Renal cortical epithelial cell (primary cell): ENCODE results near the gene FHAD1. TPM values are rescaled to one million over a fixed set of nuclear protein-coding genes. Genes with fewer than 3 reads are reported as not detected.
A peak's percentile ranks its signal among the peaks of the same experiment; 100 is the strongest.

ENCODE experiments used
- DNase-seq: peaks from one replicate; pipeline ENCODE4 v3.0.0-alpha.2; 2011; ENCODE audit warnings: low read depth
- total RNA-seq: library from RNA; depleted of rRNA; stranded (reverse); fragments of >200 nt; gene quantifications from 2 replicates; pipeline ENCODE4 v1.2.3, GENCODE V29; 2014

The FHAD1 gene
- total RNA-seq, 1 donor from 2014 or later, result 1.3 TPM

DNA sequence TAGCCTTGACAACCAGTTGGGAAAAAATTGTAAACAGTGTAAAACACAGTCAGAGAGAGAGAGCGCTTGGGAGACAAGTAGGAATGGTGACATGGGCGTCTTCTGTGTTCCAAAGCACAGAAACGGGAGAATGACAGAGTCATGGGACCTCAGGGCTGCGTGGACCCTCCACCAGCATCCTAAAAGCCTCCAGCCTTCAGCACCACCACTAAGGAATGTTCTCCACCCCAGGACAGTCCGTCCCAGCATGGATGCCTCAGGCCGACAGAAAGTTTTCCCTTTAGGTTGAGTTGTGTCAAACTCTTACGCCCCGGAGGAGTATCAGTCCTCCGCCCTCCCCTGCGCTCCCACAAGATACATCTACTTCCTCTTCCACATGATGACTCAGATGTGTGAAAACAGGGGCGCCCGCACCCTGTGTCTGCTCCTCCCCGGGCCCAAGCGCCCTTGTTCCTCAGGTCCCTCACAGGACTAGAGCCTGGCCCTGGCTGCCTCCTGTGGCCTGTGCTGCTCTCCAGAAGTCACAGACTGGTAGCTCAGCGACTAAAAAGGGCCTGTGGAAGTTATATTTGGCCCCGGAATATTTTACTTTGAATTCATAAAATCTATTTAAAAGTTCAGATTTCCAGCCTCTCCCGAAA lies 98.8 kb downstream of the FHAD1 start:
- DNase-seq, result no peak

DNA sequence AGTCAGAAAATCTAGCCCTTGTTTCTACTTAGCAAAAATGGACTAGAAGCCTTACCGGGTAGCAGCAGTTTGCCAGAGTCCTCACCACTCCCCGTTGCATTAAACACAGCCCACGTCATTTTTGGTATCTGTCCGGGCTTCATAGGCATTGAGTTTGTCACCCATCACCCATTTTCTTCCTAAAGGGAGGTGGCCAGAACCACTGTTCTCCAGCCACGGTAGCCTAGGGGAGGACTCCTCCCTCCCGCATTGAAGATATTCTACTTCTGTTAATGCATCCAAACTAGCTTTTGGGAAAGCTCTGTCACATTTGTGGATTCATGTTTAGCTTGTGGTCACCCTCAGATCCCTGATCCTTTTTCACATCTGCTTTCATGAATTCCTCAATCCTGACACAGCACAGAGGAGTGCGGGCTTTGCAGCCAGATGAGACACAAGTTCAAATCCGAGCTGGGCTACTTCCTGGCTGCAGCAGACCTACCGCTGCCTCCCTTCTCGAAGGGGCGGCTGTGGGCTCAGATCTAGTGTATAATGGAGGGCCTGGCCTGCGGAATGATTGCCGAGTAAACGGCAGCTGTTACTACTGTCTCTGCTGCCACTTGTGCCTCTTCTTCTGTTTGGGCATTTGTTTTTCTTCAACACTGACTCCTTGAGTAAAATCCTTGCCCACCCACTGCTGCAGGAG lies 99.5 kb downstream of the FHAD1 start:
- no peak for DNase-seq

DNA sequence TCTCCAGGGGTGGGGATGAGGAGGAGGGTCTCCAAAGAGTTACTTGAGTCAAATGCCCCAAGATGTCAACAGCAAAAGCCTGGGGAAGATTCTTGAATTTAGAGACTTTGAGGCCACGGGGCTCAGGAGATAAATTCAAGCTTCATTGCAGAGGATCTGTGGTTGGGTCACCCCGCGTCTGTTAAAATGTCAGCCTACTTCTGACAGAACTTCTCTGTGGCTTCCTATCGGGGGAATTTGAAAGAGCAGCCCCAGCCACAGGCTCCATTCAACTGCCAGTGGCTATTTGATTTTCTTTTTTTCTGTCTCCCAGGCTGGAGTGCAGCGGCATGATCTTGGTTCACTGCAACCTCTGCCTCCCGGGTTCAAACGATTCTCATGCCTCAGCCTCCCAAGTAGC lies 100.2 kb downstream of the FHAD1 start:
- DNase-seq, result no peak

DNA sequence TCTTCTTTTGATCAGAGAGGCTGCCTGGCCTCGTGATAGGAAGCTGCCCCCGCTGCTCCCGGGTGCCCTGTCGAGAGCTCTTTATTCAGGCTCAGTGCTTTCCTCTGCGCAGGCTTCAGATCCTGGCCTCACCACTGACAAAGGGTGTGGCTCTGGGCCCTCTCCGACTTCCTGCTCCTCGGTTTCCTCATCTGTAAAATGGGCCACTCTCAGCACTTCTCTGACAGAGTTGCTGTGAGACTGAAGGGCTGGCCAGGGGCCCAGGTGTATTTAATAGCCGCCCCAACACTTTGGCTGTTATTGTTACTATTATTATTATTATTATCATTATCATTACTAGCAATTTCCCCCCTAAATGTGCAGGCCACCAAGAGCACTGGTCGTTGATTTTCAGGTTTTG lies 101.6 kb downstream of the FHAD1 start:
- no peak for DNase-seq

DNA sequence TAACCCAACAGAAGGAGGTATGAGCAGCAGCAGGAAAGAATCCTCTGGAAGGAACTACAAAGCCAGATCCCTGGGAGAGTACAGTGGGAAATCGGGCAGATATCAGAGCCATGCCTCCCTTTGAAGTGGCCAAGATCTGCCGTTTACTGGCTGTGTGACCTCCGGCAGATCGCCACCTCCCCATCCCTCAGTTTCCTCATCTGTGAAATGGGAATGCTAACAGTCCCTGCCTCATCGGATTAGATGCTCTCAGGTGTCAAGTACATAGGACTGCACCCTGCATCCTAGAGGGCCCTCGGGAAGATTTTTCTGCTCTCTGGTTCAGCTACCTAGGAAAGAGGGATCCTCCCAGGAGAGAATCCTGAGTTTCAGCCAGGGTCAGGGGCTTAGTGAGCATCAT lies 102.1 kb downstream of the FHAD1 start:
- DNase-seq, result no peak

DNA sequence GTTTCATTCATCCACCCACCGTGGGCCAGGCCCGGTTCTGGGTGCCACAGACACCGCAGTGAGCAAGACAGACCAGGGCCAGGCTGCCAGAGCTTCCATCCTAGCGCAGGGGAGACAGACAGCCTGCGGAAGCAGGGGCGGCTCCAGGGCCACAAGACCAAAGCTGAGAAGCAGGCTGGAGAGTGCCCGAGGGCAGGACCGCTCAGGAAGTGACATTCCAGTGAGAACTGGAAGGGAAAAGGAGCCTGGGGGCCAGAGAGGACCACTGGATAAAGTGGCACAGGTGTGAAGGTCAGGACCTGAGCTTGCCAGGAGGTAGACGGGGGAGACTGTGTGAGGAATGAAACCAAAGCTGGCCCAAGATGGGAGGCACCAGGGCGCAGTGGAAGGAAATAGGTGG lies 103.1 kb downstream of the FHAD1 start:
- DNase-seq, result no peak

DNA sequence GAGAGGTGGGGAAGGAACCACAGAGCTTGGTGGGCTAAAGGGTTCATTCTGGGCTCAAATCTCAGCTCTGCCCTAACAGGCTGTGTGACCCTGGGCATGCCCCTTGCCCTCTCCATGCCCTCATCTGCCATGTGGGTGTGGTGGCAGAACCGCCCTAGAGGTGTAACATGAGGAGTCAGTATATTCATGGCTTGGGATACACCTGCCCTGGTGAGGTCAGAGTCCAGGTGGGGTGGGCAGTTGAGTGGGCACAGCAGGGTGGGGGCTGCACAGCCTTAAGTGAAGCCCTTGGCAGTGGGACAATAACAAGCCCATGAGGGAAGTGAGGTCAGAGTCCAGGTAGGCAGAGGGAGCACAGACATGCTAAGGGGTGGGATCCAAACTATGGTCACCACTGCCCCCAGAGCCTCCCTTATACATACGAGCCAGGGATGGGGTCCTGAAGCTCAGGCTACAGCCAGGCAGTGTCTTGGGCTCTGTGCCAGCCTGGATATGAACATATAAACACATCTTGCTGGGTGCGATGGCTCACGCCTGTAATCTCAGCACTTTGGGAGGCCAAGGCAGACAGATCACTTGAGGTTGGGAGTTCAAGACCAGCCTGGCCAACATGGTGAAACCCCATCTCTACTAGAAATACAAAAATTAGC lies 103.7 kb downstream of the FHAD1 start:
- DNase-seq, result no peak

DNA sequence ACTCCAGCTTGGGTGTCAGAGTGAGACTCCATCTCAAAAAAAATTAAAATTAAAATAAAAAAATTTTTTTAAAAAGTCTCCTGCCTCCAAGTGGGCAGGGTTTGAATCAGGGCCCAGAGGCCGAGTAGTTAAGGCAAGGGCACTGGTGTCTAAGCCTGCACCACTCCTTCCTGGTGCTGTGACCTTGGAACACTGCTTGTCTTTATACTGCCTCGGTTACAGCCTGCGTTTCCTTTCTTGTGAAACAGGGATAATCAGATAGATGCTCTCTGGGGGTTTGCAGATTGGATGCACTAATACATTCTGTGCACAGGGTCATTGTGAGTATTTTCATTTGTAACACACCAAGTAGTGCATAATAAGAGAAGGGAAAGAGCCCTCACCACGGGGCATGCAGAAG lies 104.3 kb downstream of the FHAD1 start:
- DNase-seq, result no peak

DNA sequence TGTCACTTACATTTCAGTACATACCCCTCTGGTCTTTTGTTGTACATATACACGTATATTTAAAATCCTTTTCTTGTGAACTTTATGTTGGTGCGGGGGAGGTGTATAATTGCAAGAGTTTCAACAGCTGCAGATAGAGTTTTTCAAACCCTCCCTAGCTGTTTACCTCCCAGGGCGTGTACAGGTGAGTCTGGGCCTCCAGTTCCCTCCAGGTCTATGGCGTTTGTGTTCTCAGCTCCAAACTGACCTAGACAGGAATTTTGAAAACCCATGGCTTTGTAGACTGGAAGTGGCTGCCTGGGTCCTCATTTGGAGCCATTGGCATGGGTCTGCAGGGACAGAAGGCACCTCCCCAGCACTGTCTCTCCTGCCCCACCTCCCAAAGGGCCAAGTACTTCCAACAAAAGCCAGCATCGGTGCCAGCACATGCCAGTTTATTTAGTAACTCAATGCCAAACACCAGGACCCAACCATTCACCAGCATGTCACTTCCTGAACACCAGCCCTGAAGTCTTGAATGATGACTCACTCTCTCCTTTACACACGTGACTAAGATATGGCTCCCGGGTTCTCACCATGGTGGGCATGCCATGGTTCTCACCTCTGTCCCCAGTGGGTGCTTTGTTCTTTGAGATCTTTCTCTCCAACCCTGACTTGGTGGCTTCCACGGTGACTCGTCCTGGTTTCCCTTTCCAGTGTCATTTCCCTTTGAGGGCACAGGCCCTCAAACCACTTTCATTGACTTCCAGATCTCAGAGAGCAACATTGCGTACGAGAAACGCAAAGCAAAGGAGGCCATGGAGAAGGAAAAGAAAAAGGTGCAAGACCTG lies 105.3 kb downstream of the FHAD1 start:
- peak; percentile 94 for DNase-seq

DNA sequence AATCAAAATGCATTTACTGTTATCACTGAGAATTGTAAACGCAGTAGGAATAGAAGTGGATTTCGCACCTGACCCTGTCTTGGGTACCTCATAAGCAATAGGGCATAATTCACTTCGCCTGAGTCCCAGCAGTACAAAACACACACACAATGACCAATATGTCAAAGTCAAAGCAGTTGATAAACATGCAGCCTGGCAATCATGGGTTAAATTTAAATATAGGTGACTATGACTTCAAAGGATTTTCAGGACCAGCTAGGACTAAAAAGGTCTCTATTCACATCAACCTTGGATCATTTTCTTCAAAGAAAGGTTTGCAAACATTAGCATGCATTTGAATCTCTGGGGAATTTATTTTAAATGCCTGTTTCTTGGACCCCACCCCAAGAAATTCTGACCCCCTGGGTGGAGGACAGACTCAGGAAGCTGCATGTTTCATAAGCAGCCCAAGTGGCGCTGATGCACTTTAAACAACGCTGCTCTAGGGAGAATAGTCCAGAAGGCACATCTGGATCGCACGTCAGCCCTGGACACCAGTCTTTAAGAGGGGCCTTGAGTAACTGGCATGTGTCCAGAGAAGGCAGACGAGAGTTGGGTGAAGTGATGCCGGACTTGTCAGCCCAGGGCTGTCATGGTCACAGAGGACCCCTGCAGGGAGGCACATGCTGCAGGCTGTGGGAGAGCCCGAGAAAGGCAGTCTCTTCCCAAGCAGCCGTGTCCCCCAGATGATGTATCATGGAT lies 107.0 kb downstream of the FHAD1 start:
- DNase-seq, result no peak

DNA sequence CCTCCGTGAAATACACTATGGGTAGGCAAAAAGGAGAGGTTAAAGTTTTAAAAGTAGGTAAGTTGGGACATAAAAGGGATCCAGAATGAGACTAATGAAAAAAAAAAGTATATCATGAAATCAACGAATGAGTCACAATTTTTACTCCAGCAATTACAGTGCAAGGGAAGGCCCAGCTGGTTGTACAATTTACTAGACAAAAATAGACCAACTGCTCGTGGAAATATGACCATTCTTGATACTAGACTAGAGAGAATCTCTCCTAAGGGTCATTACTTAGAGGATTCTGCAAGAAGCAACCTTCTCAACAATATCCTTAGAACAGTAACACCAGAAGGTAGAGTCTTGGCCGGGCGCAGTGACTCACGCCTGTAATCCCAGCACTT lies 107.5 kb downstream of the FHAD1 start:
- peak; percentile 22 for DNase-seq

DNA sequence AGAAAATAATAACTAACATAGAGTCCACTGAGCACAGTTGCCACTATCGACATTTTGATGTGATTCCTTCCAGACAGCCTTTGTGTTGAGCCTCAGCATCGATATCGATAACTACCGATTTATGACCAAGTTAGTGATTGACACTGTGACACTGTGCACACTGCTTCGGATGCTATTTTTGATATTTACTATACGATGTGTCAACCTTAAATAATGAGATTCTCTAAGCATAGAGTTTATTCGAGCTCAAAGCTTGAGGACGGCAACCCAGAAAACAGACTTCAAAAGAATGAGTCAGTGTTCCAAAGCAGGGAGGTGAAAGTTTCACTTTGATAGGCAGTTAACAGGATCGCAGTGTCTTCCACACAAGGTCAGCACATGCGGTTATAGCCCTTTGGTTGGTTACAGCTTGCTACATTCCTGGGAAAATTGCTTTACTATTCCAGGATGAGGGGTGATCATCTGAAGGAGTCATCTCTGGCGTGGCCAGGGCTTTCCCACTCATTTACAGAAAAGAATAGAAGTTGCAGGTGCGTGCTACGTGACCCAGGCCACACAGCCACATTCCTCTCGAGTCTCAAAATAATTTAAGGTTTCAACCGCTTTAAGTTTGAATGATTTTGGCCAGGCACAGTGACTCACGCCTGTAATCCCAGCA lies 109.1 kb downstream of the FHAD1 start:
- DNase-seq, result peak; percentile 93

DNA sequence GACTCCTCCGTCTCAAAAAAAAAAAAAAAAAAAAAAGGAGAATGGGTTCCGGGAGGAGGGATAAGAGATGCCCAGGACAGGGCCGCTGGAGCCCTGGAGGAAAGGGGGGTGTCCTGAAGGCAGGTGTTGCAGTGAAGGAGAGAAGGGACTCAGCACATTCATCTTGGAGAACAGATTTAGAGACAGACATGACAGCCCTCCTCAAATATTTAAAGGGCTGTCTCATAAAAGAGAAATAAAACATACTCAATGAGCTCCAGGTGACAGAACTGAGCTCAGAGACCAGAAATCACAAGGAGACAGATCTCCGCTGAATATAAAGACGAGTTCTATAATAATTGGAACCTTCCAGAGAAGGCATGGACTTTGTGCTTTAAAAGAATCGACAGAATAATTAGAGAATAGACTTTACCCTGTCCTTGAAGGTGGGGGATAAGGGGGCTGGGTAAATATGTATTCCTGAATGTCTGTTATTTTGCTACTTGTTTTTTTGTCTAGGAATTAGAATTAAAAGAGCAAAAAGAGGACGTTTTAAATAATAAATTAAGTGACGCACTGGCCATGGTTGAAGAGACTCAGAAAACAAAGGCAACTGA lies 110.7 kb downstream of the FHAD1 start:
- no peak for DNase-seq

DNA sequence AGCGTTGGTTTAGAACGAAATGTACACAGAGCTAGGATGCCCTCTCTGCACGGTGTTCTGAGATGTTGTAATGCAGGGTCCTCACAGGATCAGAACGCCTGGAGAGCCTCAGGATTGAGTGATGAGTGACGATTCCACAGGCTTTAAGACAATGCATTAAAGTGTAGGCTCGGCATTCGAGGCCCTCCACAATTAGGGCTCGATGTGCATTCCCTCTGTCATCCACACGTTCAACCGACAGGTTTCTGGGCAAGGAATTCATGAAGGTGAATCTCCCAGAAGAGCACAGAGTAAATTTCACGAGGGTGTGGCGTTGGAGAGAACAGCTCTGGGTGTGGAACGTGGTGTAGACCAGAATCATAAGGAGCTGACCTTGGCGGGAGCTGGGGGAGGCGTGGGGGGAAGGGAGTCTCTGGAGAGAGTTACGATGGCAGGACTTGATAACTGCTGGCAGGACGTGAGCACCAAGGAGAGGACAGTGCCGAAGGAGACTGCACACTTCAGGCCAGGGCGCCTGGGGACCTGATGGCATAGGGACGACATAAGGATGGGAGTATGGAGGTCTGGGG lies 111.6 kb downstream of the FHAD1 start:
- DNase-seq, result no peak

DNA sequence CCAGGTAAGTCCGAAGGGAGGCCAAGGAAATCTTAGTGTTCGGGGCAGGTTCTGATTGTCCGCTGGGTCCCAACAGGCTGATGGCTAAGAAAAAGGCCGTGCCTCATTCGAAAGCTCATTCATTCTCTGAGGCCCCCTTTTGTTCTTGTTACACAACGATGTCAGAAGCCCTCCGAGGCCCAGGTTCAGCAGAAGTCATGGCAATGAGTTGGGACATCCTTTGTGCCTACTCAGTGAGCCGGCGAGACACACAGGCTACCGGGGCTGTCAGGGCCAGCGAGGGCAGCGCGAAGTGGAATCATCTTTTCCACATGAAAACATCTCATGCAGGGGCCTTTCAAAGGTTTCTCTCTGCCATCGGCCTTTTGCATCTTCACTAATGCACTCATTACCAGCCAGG lies 113.7 kb downstream of the FHAD1 start:
- no peak for DNase-seq

DNA sequence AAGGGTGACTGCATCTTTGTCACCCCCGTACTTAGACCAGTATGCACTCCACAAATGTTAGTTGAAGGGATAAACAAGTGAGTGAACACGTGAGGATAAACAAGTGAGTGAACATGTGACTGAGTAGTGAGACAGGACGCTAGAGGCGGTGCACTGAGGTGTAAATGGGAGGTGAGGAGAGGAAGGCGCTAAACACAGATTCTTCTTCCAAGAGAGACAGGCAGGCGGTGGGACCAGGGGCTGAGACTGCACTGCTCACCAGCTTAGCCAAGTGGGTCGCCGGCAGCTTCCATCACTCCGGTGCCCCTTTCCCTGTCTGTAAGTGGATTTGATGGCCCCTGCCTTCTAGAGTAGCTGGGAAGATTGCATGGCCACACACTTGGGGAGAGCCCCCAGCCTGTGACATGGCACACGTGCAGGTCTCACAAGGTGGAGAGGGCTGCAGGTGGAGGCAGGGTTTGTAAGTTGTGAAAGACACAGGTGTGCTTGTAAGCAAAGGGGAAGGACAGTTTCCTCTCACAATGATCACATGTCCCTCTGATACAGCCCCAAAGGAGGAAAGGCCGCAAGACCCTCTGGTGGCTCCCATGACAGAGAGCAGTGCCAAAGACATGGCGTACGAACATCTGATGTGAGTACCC lies 115.2 kb downstream of the FHAD1 start:
- DNase-seq, result no peak

DNA sequence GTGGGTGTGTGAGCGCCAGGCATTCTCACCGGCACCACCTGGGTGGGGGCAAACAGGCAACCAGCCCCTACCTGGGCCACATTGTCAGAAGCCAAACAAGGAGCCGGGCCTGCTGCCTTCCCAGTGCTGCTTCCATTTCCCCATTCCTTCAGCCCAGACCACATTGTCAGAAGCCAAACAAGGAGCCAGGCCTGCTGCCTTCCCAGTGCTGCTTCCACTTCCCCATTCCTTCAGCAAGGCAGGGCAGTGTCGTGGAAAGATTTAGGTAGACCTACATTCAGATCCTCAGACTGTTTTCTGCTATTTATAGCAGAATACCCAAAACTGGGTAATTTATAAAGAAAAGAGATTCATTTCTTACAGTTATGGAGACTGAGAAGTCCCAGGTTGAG lies 115.7 kb downstream of the FHAD1 start:
- no peak for DNase-seq

DNA sequence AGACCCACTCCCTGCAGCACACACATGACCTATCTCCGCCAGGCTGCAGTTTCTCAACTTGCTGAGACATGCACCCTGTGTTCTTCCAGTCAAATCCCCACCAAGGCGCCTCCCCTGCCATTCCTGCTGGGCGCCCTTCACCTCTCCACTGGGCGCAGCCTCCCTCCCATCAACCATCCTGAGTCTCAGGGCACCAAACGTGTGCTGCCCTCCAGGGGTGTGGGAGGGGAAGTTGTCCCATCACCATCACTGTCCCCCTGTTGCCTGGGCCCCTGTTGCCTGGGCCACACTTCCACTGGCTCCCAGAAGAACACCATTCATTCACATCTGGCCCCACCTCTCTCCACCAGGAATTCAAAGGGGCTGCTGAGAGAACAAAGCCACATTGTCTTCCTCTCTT lies 117.7 kb downstream of the FHAD1 start:
- DNase-seq, result no peak

DNA sequence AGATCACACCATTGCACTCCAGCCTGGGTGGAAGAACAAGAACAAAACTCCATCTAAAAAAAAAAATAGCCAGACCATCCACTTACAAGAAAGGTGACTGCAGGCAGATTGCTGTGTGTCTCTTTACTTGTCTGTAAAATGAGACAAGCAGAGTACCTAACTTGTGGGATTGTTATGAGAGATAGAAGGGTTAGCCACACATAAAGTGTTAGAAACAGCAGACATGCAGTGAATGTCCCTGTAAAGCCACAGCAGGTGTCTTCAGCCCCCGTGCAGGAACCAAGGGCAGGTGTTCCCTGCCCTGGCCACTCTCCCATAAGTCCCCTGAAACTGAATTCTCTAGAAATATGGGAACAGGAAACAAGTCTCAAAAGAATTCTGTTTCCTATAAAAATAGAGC lies 121.9 kb downstream of the FHAD1 start:
- no peak for DNase-seq

DNA sequence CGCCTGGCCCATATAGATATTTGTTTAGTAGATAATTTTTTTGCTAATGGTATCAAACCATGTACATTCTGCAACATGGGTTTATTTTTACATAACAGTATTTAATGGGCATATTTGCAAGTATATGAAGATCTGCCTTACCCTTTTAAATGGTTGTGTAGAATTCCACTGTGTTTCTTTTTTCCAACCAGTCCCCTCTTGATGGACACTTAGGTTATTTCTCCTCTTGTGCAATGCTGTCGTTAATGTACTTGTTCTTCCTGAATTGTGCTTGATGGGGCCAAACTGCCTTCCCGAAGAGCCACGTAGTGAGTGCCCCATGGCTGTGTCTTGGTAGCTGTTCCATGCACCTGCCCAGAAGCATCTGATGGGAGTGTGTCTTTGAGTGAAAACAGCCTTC lies 123.2 kb downstream of the FHAD1 start:
- no peak for DNase-seq
